Muscle layer of duodenum (tissue), 2 donors: ENCODE measurements around the gene PLXNC1.

Experiments
- H3K27ac ChIP-seq: one replicate; pipeline ENCODE4 v1.7.0; 2013; ENCODE audit warnings: mild to moderate bottlenecking, low read length
- H3K27me3 ChIP-seq: one replicate; pipeline ENCODE4 v1.7.0; 2013; ENCODE audit warnings: low read depth, mild to moderate bottlenecking, control low read depth, low read length
- H3K36me3 ChIP-seq, 2 donors: one replicate each; pipeline ENCODE4 v1.7.0; 2013; ENCODE audit warnings: low read length in 2 of 2, control low read depth in 1 of 2, mild to moderate bottlenecking in 1 of 2; ENCODE audit not compliant: insufficient read depth in 2 of 2, control insufficient read depth in 1 of 2
- H3K4me1 ChIP-seq, 2 donors: one replicate each; pipeline ENCODE4 v1.7.0; 2013; ENCODE audit warnings: low read length in 2 of 2, mild to moderate bottlenecking in 2 of 2, control low read depth in 1 of 2, moderate library complexity in 1 of 2; ENCODE audit not compliant: insufficient read depth in 2 of 2, control insufficient read depth in 1 of 2
- H3K4me3 ChIP-seq, 2 donors: one replicate each; pipeline ENCODE4 v1.7.0; 2013; ENCODE audit warnings: low read length in 2 of 2, low read depth in 1 of 2, mild to moderate bottlenecking in 1 of 2
- H3K9me3 ChIP-seq, 2 donors: one replicate each; pipeline ENCODE4 v1.7.0; 2013; ENCODE audit warnings: low read length in 2 of 2, control low read depth in 1 of 2, mild to moderate bottlenecking in 1 of 2; ENCODE audit not compliant: control insufficient read depth in 1 of 2
- donor health status: healthy.

PLXNC1 gene

DNA sequence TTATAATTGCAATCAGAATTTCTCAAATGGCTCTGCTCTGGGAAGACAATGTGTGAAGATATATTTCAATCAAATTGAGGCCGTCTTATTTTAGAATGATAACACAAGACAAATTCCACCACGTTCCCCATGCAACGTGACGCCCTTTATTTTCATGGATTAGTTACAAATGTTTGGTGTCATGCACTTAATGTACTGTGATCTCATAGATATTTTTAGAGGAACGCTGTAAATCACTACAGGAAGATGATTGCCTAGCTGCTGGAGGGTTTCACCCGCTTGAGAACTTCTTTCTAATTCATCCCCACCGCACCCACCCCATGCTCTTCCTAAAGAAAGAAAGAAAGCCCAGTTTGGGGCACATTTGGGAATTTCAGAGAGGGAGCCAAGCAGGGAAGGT, 117.2 kb downstream of the PLXNC1 start:
- Histone ChIP-seq H3K9me3 (no peaks in the 10 kb centered on the region), H3K27me3 (no peaks in the 10 kb centered on the region), H3K36me3 (no peaks in the 10 kb centered on the region), H3K4me3 (no peak overlapping the region), H3K4me1 (peaks cover 5 to 25% of the 10 kb centered on the region in 2 donors), H3K27ac (no peak overlapping the region)

DNA sequence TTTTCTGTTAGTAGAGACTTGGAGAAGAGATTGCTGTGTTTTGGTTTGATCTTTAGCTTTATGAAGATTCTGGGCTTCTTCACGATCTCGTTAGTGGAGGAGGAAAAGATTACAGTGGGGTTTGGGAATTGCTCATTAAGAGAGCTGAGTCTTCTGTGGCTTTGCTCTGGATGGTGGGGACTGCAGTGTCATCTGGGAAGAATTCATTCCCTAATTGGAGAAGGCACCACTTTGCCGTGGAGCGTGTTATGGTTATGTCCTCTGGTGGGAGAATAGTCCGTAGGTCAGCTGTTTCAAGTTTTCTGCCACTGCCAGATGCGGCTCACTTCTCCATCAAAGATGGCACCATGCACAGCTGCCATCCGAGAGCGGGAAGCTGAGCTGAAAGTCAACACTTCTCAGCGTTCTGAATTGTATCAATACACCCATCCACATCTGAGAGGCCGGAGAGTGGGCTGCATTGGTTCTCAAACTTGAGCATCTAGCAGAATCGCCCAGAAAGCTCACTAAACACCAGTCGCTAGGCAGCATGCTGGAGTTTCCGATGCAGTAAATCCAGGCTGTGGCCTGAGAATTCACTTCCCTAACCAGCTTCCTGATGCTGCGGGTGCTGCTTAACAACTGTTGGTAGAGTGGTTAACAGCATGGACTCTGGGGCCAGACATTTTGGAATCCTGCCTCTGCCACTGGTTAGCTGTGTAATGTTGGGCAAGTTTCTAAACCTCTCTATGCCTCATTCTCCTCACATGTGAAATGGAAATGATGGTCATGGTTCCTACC, 117.8 kb downstream of the PLXNC1 start:
- no peak overlapping the region for H3K27ac ChIP-seq
- peaks cover 5 to 19% of the 10 kb centered on the region in 2 donors for H3K4me1 ChIP-seq
- no peaks in the 10 kb centered on the region for H3K27me3 ChIP-seq
- H3K4me3 ChIP-seq: no peak overlapping the region
- H3K9me3 ChIP-seq: no peaks in the 10 kb centered on the region
- H3K36me3 ChIP-seq: no peaks in the 10 kb centered on the region

DNA sequence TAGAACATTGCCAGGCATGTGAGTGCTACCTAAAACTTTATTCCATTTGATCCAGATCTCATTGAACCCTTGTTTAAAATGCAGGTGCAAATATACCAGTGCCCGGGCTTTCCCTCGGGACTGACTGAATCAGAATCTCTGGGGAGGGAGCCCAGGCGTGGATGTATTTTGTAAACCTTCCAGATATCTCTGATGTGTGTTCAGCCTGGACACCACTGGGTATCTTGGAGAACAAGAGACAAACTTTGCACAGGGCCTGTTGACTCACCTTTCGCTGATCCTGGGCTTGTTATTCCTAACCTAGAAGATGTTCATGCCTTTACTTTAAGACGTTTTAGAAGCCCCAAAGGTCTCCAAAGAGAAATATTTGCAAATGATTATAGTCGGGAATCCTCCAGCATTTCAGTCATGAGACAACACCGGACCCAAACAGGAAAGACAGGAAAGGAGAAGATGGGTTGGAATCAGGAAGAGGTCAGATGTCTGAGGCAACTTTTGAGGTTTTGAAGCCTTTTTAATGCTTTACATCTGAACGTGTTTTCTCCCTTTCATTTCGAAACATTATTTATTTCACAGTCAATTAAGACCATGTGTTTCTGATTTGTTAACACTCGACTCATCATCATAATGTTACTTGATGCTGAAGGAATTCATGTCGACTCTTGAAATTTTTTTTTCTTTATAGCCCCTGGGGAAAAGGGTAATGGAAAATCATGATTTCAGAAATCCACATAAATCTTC, 118.6 kb downstream of the PLXNC1 start:
- Histone ChIP-seq H3K4me1 (peaks cover 4 to 12% of the 10 kb centered on the region in 2 donors), H3K4me3 (no peak overlapping the region), H3K9me3 (no peaks in the 10 kb centered on the region), H3K36me3 (no peaks in the 10 kb centered on the region), H3K27me3 (no peaks in the 10 kb centered on the region), H3K27ac (no peak overlapping the region)

DNA sequence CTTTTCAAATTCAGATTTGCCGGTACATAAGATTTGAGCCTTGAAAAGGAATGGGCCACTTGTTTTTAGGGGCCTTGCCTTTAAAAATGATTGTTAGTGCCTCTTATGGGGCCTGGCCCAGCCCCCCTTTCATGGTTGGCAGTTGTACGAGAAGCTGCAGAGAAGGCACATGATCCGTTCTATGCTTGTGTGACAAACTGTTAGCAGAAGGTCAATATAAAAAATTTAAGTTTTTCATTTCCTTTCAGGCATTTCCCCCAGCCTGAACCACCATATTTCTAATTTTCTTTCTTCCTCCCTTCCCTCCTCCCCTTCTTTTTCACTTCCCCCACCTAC, 119.1 kb downstream of the PLXNC1 start:
- no peaks in the 10 kb centered on the region for H3K36me3 ChIP-seq
- H3K9me3 ChIP-seq: no peaks in the 10 kb centered on the region
- peaks cover 0 to 9% of the 10 kb centered on the region in 2 donors for H3K4me1 ChIP-seq
- H3K27ac ChIP-seq: no peak overlapping the region
- no peak overlapping the region for H3K4me3 ChIP-seq
- H3K27me3 ChIP-seq: no peaks in the 10 kb centered on the region

DNA sequence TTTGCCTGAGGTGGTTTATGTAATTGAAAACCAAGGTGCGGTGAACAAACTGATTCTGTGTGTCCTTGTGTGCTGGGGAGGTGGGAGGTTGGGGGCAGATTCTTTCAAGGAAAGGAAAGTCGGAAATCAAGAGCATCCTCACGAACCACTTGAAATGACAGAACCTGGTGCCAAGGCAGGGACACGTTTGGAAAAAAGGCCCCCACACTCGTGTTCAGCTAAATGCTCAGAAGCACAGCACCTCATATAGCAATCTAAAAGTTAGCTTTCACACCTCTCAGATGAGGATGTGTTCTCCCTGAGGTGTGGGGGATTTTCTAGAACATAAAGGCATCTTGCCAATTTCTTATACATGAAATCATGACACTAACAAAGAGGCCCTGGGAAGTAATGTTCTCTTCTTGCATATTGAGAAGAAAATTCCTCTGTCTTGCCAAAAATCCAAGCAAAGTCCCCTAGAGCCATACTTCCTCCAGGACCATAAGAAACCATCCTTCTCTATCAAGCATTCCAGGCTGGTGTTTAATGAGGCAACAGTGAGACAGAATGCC, 119.6 kb downstream of the PLXNC1 start:
- H3K4me3 ChIP-seq: no peak overlapping the region
- no peaks in the 10 kb centered on the region for H3K27me3 ChIP-seq
- H3K27ac ChIP-seq: no peak overlapping the region
- H3K36me3 ChIP-seq: no peaks in the 10 kb centered on the region
- peaks cover 0 to 5% of the 10 kb centered on the region in 2 donors for H3K4me1 ChIP-seq
- no peaks in the 10 kb centered on the region for H3K9me3 ChIP-seq

DNA sequence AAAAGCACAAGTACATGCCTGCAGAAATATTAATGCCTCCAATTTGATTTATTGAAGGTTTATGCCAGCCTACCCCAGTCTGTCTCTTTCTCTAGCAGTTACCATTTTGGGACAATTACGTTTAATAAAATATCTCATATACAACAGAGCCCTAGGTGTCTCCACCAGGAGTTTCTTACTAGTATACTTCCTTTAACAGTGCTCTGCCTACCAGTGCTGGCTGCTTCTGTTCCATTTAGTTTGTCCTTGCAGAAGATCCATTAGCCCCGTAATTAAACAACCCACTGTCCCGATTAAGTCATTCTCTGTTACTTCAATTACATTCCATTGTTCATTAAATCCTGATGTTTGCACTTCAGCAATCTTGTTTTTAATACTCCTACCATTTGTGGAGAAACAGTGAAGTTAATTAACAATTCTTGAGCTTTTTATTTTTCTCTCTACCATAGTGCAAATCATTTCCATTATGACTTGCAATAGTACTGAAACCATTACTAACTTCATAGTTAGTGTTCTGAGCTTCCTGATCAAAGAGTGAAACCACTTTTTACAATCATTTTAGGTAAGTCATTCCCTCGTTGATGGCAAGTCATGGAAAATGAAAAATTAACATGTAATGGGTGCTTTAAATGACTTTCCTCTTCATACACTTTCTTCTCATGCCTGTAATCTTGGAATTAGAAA, 121.1 kb downstream of the PLXNC1 start:
- no peaks in the 10 kb centered on the region for H3K4me1 ChIP-seq
- no peaks in the 10 kb centered on the region for H3K36me3 ChIP-seq
- H3K27me3 ChIP-seq: no peaks in the 10 kb centered on the region
- no peak overlapping the region for H3K27ac ChIP-seq
- no peaks in the 10 kb centered on the region for H3K9me3 ChIP-seq
- H3K4me3 ChIP-seq: no peak overlapping the region

DNA sequence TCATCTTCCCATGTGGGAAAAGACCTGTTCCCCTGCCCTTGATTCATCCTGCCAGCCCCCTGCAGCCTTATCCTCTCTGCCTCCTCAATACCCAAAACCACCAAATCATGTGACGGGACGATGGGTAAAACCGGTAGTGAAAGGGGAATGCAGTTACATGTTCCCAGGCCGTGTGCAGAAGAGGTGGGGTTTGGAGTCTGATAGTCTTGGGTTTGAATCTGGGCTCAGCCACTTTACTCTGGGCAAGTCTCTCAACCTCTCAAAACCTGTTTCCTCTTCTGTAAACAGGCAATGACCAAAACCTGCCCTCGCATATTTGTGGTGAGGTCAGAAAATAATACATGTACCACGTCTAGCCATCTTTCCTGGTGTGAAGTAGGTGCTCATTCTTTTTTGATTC, 123.0 kb downstream of the PLXNC1 start:
- Histone ChIP-seq H3K27ac (no peak overlapping the region), H3K27me3 (no peaks in the 10 kb centered on the region)

DNA sequence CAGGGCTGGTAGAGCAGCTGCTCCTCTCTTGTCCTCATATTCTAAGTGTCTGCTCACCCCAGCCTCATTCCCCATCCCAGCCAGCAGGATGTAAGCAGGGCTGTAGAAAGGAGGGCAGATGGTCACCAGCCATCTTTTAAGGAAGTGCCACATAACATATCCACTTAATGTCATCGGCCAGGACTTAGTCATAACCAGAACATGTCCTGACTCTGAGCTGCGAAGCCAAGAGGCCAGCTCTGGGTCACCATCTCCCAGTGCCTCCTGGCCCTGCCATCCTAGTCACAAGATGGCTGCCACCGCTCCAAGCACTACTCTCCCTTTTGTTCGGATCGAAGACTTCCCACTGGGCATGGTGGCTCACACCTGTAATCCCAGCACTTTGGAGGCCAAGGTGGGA, 123.9 kb downstream of the PLXNC1 start:
- Histone ChIP-seq H3K27ac (no peak overlapping the region), H3K36me3 (no peaks in the 10 kb centered on the region), H3K27me3 (no peaks in the 10 kb centered on the region), H3K9me3 (no peaks in the 10 kb centered on the region), H3K4me3 (no peak overlapping the region), H3K4me1 (no peaks in the 10 kb centered on the region)

More for the DNA sequence above, 123.0 kb downstream of the PLXNC1 start:
- H3K9me3 ChIP-seq: no peaks in the 10 kb centered on the region
- no peak overlapping the region for H3K4me3 ChIP-seq
- no peaks in the 10 kb centered on the region for H3K36me3 ChIP-seq
- H3K4me1 ChIP-seq: no peaks in the 10 kb centered on the region

DNA sequence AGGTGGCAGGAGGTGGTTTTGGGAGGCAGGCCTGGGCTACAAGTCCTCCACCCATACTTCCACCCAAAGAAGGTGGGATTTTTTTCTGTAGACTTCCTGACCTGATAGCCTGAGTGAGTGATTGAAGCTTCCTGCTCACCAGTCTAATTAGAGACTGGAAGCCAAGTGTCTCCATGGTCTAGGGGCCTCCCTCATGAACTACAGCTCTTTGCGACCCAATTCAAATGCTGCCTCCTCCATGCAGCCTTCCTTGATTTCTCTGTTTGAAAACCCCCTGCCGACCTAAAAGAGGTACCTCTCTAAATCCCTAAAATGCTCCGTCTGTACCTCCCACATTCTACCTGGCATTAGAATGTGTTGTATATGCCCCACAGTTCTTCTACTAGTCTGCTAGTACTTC, 124.9 kb downstream of the PLXNC1 start:
- Histone ChIP-seq H3K4me3 (no peak overlapping the region), H3K4me1 (no peaks in the 10 kb centered on the region), H3K27ac (no peak overlapping the region), H3K27me3 (no peaks in the 10 kb centered on the region), H3K9me3 (no peaks in the 10 kb centered on the region), H3K36me3 (no peaks in the 10 kb centered on the region)

DNA sequence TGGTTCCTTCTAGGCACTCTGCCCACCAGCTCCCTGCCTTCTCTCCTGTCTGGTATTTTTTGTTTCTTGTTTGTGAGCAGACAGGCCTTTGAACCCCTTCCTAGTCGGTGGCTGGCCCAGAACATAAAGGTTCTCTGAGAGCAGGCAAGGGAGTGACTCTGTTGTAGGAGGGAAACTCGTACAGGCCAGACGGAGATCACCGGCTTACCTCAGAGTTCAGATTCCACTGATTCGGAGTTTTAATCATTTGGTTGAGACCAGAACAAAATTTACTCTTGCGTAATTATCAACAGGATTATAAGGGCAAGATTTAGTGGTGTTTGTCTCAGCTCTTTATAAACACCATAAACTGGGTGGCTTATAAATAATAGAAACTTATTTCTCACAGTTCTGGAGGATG, 128.3 kb downstream of the PLXNC1 start:
- Histone ChIP-seq H3K27me3 (no peaks in the 10 kb centered on the region), H3K36me3 (no peaks in the 10 kb centered on the region), H3K4me3 (no peak overlapping the region), H3K4me1 (no peaks in the 10 kb centered on the region), H3K9me3 (no peaks in the 10 kb centered on the region), H3K27ac (no peak overlapping the region)

DNA sequence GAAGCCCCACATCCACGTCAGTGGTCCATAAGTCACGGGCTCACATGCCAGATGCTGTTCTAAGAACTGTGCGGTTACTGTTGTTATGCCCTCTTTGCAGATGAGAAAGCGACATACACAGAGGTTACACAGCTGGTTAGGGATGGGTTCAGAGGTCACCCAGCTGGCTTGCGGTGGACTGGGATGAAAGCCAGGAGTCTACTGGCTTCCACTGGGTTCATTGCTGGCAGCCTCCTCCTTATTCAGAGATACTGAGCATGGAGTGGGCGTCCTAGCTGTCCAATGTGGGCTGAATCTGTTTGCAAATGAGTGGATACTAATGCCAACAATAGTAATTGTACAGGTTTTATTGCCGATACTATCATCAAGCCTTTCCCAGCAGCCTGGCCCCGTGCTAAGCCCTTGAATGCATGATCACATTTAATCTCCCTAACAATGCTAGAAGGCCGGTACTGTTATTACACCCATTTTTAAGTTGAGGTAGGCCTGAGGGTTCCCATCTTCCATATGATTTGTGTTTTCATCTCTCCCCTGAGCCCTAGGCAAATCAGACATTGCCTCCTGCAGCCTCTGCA, 129.1 kb downstream of the PLXNC1 start:
- Histone ChIP-seq H3K36me3 (no peaks in the 10 kb centered on the region), H3K9me3 (no peaks in the 10 kb centered on the region), H3K27ac (no peak overlapping the region), H3K4me1 (no peaks in the 10 kb centered on the region), H3K4me3 (no peak overlapping the region), H3K27me3 (no peaks in the 10 kb centered on the region)
